ENCODE results near the gene HSPA2. TPM values are rescaled to one million over a fixed set of nuclear protein-coding genes. Genes with fewer than 3 reads are reported as not detected.

Gene HSPA2
- total and polyA plus RNA-seq, 2 donors (not counting 1 experiment from before 2014, with no cell fraction given) = 3.6 to 19.6 TPM

DNA sequence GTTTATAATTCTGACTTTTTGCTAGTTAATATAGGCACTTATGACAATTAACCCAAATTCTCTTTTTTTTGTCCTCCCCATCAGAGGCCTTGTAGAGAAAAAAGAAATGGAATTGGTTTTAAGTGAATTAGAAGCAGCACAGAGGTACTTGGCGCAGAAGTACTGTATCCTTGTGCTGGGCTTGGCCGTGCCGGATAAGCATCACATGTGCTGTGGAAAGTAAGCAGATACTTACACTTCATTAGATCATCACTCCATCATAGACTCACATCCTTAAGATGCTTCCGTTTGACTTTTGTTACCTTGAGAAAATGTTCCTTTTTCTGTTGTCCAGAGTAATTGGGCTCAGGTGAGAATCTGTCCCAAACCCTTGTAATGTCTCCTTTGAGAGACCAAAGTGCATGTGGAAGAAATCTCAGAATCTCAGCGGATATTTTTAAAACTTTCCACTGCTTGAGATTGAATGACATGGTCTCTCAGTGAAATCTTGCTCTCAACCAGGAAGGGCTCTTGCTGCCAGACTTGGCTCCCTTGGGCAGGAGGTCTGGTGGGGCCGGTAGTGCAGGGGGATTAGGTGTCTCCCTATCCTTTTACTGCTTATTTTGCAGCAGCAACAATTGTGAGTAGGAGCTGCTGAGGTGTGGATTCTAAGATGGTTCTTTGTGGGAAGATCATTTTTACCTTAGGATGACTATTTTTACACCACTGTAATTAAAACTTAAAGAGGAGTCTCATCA, 34.0 kb downstream of the HSPA2 start:
- ATAC-seq (ENCODE audit: low read depth) (no peak), DNase-seq (no peak)
- Histone ChIP-seq H2AFZ (ENCODE audit: insufficient read depth, low read depth, low read length, poor library complexity, severe bottlenecking) (no peak overlapping the region), H3K9ac (ENCODE audit: low read length) (no peak overlapping the region), H3K79me2 (ENCODE audit: control insufficient read depth, insufficient read depth, low read length) (no peaks in the 10 kb centered on the region), H3K4me1 (ENCODE audit: control insufficient read depth in 2 of 2, insufficient read depth in 2 of 2, low read length in 2 of 2) (no peaks in the 10 kb centered on the region), H3K9me3 (ENCODE audit: control extremely low read depth in 1 of 3, control insufficient read depth in 2 of 3, insufficient read depth in 1 of 3, low read length in 2 of 3) (no peaks in the 10 kb centered on the region), H3K4me2 (replicated peaks; ENCODE audit: low read depth, low read length, poor library complexity, severe bottlenecking) (no peak overlapping the region), H3K27me3 (replicated peaks in 1 of 4; ENCODE audit: control extremely low read depth in 1 of 4, control insufficient read depth in 3 of 4, insufficient read depth in 4 of 4, low read length in 3 of 4) (no peaks in the 10 kb centered on the region), H3K27ac (ENCODE audit: low read length in 2 of 2) (no peak overlapping the region), H3K36me3 (replicated peaks in 1 of 2; ENCODE audit: control extremely low read depth in 1 of 2, control insufficient read depth in 1 of 2, extremely low read depth in 1 of 2, insufficient read depth in 2 of 2, low read length in 1 of 2) (no peaks in the 10 kb centered on the region), H3K4me3 (ENCODE audit: control extremely low read depth in 1 of 5, extremely low read depth in 1 of 5, insufficient read depth in 1 of 5, low read depth in 2 of 5, low read length in 4 of 5) (no peak overlapping the region), H4K20me1 (ENCODE audit: control insufficient read depth, insufficient read depth, low read length, poor library complexity, severe bottlenecking) (no peaks in the 10 kb centered on the region)
- H3K4me3 Mint-ChIP-seq = no peak overlapping the region
- H3K4me1 Mint-ChIP-seq = no peaks in the 10 kb centered on the region
- ChIA-PET CTCF (no interaction called here), POLR2A (no interaction called here)
- peaks cover 3% of the 10 kb centered on the region for H3K27me3 Mint-ChIP-seq
- intact Hi-C loops (cut with micrococcal nuclease) = no loop called here
- 100% methylated on average over 1 of the region's 6 CpGs for WGBS (ENCODE audit: insufficient coverage)
- H3K27ac Mint-ChIP-seq = no peak overlapping the region
- TF ChIP-seq EZH2 (IDR thresholded peaks at IDR 0.05; ENCODE audit: borderline replicate concordance, insufficient read depth, low read depth, low read length, poor library complexity, severe bottlenecking) = no peak
- TF ChIP-seq, protein P1, sequence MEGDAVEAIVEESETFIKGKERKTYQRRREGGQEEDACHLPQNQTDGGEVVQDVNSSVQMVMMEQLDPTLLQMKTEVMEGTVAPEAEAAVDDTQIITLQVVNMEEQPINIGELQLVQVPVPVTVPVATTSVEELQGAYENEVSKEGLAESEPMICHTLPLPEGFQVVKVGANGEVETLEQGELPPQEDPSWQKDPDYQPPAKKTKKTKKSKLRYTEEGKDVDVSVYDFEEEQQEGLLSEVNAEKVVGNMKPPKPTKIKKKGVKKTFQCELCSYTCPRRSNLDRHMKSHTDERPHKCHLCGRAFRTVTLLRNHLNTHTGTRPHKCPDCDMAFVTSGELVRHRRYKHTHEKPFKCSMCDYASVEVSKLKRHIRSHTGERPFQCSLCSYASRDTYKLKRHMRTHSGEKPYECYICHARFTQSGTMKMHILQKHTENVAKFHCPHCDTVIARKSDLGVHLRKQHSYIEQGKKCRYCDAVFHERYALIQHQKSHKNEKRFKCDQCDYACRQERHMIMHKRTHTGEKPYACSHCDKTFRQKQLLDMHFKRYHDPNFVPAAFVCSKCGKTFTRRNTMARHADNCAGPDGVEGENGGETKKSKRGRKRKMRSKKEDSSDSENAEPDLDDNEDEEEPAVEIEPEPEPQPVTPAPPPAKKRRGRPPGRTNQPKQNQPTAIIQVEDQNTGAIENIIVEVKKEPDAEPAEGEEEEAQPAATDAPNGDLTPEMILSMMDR (IDR thresholded peaks at IDR 0.05) = no peak
- no peaks in the 10 kb centered on the region for H3K9me3 Mint-ChIP-seq (ENCODE audit: insufficient read depth)

- intact Hi-C loops (cut with micrococcal nuclease) = no loop called here
- Histone ChIP-seq H3K4me2 (replicated peaks; ENCODE audit: low read depth, low read length, poor library complexity, severe bottlenecking) (no peak overlapping the region), H2AFZ (ENCODE audit: insufficient read depth, low read depth, low read length, poor library complexity, severe bottlenecking) (no peak overlapping the region), H3K9ac (ENCODE audit: low read length) (no peak overlapping the region), H3K79me2 (ENCODE audit: control insufficient read depth, insufficient read depth, low read length) (no peaks in the 10 kb centered on the region), H3K4me3 (ENCODE audit: control extremely low read depth in 1 of 5, extremely low read depth in 1 of 5, insufficient read depth in 1 of 5, low read depth in 2 of 5, low read length in 4 of 5) (no peak overlapping the region), H3K4me1 (ENCODE audit: control insufficient read depth in 2 of 2, insufficient read depth in 2 of 2, low read length in 2 of 2) (no peaks in the 10 kb centered on the region), H3K27me3 (replicated peaks in 1 of 4; ENCODE audit: control extremely low read depth in 1 of 4, control insufficient read depth in 3 of 4, insufficient read depth in 4 of 4, low read length in 3 of 4) (no peaks in the 10 kb centered on the region), H3K27ac (ENCODE audit: low read length in 2 of 2) (no peak overlapping the region), H3K36me3 (replicated peaks in 1 of 2; ENCODE audit: control extremely low read depth in 1 of 2, control insufficient read depth in 1 of 2, extremely low read depth in 1 of 2, insufficient read depth in 2 of 2, low read length in 1 of 2) (no peaks in the 10 kb centered on the region), H3K9me3 (ENCODE audit: control extremely low read depth in 1 of 3, control insufficient read depth in 2 of 3, insufficient read depth in 1 of 3, low read length in 2 of 3) (no peaks in the 10 kb centered on the region), H4K20me1 (ENCODE audit: control insufficient read depth, insufficient read depth, low read length, poor library complexity, severe bottlenecking) (no peaks in the 10 kb centered on the region)
- Mint-ChIP-seq H3K9me3 (ENCODE audit: insufficient read depth) (no peaks in the 10 kb centered on the region), H3K27me3 (peaks cover 3% of the 10 kb centered on the region), H3K4me3 (no peak overlapping the region), H3K27ac (no peak overlapping the region), H3K4me1 (no peaks in the 10 kb centered on the region)
- CTCF ChIA-PET = interaction anchor here (1.0 kb wide), 1 partner anchor 12 kb away, joined by 5 read pairs; no protein-coding TSS in a partner anchor
- TF ChIP-seq, protein P1 (IDR thresholded peaks at IDR 0.05) = no peak
- TF ChIP-seq EZH2 (IDR thresholded peaks at IDR 0.05; ENCODE audit: borderline replicate concordance, insufficient read depth, low read depth, low read length, poor library complexity, severe bottlenecking) = no peak
- POLR2A ChIA-PET = no interaction called here
- ATAC-seq (ENCODE audit: low read depth) (no peak), DNase-seq (no peak)
- 95% methylated on average over 3 of the region's 5 CpGs for WGBS (ENCODE audit: insufficient coverage)
Measured at GRCh38 chr14:64577211-64577610, 36.7 kb downstream of the HSPA2 start.

Data from B cell (primary cell).